NCI-H2107 (cell line): ENCODE results near the gene SETMAR.

Experiments
- DNase-seq: peaks from one replicate; lab custom pipeline; 2025; lab: John Stamatoyannopoulos, UW

SETMAR gene

DNA sequence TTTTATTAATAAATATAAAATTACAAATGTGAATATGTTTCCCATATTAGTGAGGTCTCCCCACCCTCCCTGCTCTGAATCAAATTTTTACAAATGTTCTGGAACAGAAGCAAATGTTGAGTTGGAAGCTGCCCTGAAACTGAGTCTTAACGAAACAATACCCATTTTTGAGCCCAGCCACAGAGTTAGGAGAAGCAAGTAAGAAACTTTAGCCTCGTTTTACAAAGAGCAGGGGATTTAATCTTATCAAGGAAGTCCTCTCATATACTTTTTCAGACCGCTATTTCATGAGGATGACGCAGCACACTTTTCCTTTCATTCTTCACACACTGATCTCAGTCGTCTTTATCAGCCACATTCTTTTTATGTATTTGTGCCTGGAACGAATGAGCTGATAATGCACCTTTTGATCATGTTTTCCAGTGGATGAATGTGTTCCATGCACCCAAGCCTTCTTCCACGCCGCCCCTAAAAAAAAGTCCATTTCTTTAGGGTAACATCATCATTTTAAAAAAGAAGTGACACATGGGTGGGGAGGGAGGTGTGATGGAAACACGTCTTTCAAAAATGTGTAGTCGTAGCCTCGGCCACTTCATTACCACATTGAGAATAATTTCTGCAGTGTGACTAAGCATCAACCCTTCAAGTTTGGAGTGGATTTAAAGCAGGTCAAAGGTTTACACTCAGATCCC is 48.1 kb downstream of the SETMAR start:
- no peak for DNase-seq

DNA sequence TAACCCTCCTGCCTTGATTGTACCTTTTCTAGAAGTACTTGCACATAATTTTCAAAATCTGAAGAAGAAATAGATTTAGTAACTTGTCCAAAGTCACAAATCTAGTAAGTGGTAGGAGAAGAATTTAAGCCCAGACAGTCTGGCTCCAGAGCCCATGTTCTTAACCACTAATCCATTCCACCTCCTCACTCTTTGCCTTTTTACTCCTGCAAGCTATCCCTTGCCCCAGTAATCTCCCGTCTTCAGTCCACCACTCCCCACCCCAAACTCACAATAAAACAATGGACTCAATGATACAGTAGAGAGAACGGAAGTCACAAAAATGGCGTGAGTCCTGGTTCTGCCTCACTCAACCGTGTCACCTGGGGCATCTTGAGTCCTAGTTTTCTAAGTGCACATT is 48.7 kb downstream of the SETMAR start:
- DNase-seq: no peak

DNA sequence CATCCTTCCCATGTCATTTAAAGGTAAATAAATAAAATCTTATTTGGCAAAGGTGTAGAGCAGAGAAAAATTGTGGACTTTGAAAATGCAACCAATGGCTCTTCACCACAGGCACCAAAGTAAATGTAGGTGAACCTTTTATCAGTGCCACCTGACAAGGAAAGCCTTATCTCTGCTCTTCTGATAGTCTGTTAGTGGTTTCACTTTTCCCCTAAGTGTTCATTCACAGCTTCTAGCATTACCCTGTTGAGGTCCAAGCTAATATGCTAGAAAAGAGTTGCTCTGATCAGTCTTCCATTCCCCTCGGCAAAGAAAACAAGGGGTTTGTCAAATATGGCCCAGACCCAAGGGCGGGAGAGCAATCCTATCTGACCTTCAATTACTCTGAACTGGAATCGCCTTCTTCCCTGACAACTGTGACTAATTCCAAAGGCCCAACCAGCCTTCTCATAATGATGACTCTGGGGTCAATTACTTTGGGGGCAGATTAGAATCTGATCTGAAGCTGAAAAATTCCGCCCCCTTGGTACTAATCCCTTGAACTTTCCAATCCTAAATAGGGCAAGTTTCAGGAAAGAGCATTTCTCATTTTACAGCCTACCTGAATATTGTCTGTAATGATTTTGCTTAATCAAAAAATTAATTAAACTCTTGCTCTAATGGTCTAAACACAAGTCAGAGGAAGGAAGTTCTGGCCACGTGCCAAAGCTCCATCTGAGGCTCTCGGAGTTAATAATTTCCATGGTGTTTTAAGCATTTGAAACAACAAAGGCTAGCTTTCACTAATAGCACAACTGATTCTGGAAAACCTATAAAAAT is 52.4 kb downstream of the SETMAR start:
- no peak for DNase-seq

DNA sequence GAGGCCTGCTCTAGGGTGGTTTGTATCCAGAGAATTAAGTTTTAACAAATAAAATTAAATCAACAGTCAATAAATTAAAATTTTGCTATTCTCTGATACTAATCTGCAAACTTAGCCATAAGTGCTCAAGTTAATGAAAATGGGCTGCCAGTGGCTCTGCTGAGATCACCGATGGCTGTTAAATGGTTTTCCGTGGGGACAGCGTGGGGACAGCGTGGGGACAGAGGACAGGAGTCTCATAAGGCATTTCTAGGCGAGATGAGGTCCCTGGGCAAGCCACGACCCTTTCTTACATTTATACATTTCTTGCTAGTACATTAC is 53.0 kb downstream of the SETMAR start:
- no peak for DNase-seq

DNA sequence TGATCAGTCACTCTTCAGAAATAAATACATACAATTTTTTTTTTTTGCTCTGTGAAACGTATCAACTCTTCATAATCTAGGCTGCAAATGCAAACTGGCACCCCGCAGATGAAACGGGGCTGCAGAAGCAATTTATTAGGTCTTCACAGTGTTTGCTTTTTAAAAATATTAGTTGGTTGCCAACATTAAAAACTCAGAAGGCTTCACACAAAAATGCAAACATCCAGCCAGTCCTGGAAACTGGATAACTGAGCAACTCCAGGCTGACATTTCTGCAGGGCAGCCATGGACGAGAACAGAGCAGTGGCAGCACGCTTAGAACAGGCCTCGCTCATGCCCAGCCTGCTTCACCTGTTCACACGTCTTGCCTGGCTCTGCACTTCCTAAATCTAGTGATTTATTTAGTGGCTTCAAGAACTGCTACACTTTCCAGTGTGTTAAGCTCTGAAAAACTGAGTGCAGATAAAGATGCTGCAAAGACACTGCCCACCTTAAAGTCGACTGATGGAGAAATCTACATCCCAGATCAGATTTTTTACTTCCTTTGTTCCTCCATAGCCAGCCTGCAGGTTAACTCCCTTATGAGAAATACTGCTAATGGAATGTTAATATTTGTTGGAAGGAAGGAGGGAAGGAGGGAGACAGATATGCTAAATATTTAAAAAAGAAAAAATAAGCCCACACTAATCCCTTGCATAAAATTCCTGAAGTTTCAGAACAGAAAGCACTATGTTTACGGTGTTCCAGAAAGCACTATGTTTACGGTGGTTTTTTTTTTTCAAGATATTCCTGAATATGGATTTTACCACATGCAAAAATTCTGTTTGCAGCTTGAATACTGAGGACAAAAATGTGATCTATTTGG is 53.6 kb downstream of the SETMAR start:
- DNase-seq: no peak

DNA sequence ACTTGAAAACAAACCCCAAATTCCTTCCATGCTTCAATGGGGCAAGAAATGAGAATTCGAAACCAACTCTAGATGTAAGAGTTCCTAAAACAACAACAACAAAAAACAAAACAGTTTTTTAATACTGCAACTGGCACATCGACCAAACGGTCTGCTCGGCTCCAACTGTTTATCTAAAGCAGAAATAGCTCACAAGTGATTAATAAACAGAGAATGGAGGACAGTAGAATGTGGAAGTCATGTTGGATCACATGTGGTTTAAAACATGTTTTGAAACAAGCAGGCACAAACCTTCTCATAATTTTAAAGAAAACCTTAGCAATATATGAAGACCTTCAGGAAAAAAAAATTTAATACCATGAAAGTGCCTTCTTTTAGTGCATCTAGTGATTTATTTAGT is 55.1 kb downstream of the SETMAR start:
- no peak for DNase-seq

DNA sequence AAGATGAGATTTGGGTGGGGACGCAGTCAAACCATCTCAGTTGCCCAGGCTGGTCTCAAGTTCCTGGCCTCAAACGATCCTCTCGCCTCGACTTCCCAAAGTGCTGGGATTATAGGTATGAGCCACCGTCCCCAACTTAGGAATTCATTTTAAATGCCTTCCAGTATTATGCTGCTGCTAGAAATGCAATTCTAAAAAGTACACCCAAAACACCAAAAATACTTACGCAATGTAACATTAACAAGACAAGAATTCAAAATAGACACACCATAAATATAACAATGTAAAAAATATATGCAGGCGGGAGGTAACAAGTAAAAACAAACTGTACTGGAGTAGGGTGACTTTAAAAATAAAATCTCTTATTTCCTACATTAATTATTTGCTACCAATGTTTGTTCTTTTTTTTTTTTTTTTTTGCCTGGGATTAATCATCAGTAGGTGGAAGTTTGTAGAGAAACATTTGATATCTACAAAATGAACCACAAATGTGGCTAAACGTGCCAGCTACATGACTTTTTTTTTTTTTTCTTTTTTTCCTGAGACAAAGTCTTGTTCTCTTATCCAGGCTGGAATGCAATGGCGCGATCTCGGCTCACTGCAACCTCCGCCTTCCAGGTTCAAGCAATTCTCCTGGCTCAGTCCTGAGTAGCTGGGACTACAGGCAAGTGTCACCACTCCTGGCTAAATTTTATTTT is 56.8 kb downstream of the SETMAR start:
- no peak for DNase-seq

DNA sequence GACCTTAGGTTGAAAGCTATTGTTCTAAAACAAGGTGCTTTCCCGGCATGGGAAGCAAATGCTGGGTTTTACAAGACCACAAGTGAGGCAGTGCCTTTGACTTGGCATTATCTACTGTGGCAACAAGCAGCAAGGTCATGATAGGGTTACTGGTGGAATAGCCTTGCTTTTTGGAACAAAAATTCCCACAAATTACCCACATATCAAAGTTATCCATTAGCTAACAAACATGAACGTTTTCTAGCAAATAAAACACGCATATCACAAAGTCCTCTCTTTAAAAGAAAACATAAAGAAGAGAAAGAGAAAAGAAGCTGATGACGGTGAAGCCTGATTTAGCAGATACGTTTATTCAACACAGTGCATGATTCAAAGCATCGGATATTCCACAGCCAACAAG is 57.6 kb downstream of the SETMAR start:
- no peak for DNase-seq

DNA sequence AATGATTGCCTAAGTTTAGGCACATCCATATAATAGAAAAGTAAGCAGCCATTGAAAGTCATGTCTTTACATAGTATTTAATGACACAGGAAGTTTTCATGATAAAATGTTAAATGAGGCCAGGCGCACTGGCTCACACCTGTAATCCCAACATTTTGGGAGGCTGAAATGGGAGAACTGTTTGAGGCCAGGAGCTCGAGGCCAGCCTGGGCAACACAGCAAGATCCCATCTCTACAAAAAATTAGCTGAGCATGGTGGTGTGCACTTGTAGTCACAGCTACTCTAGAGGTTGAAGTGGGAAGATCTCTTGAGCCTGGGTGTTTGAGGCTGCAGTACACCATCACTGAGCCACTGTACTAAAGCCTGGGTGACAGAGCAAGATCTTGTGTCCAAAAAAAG is 59.4 kb downstream of the SETMAR start:
- DNase-seq: no peak
